Hepatocyte (in vitro differentiated cells): ENCODE data around the gene MACROD2. TPM values are rescaled to one million over a fixed set of nuclear protein-coding genes. Genes with fewer than 3 reads are reported as not detected.

ENCODE experiments used
- DNase-seq: peaks from one replicate; pipeline ENCODE4 v3.0.0-alpha.2; 2016; ENCODE audit warnings: low spot score
- H2AFZ ChIP-seq: fragments of 200-600 bp; sonication (generic); 2 replicates; pipeline ENCODE4 v1.6.0; 2016; ENCODE audit warnings: antibody characterized with exemption, mild to moderate bottlenecking
- H3K27ac ChIP-seq: fragments of 200-600 bp; sonication (generic); 2 replicates; pipeline ENCODE4 v1.5.1; 2016; ENCODE audit warnings: mild to moderate bottlenecking
- H3K27me3 ChIP-seq: fragments of 200-600 bp; sonication (generic); 2 replicates; pipeline ENCODE4 v1.6.1; 2016
- H3K36me3 ChIP-seq: fragments of 200-600 bp; sonication (generic); replicated peaks from 2 replicates; pipeline ENCODE4 v1.5.1; 2016; ENCODE audit warnings: low read depth; ENCODE audit not compliant: insufficient read depth
- H3K4me1 ChIP-seq: fragments of 200-600 bp; sonication (generic); 2 replicates; pipeline ENCODE4 v1.5.1; 2016; ENCODE audit warnings: mild to moderate bottlenecking, moderate library complexity; ENCODE audit not compliant: insufficient read depth
- H3K4me2 ChIP-seq: fragments of 200-600 bp; sonication (generic); 2 replicates; pipeline ENCODE4 v1.6.0; 2016
- H3K4me3 ChIP-seq: fragments of 200-600 bp; sonication (generic); 2 replicates; pipeline ENCODE4 v1.5.1; 2016; ENCODE audit warnings: mild to moderate bottlenecking
- H3K79me2 ChIP-seq: fragments of 200-600 bp; sonication (generic); 2 replicates; pipeline ENCODE4 v1.6.0; 2017; ENCODE audit warnings: mild to moderate bottlenecking
- H3K9me2 ChIP-seq: fragments of 200-600 bp; sonication (generic); replicated peaks from 2 replicates; pipeline ENCODE4 v1.6.0; 2017; ENCODE audit warnings: mild to moderate bottlenecking; ENCODE audit not compliant: insufficient read depth
- H3K9me3 ChIP-seq: fragments of 200-600 bp; sonication (generic); 2 replicates; pipeline ENCODE4 v1.5.1; 2016; ENCODE audit warnings: low read depth, mild to moderate bottlenecking
- H4K20me1 ChIP-seq: fragments of 200-600 bp; sonication (generic); 2 replicates; pipeline ENCODE4 v1.6.0; 2016; ENCODE audit warnings: mild to moderate bottlenecking; ENCODE audit not compliant: insufficient read depth, poor library complexity, severe bottlenecking
- EZH2 ChIP-seq: fragments of 200-600 bp; sonication (generic); IDR thresholded peaks from 2 replicates; pipeline ENCODE4 v1.6.1; 2016; ENCODE audit warnings: antibody characterized with exemption, mild to moderate bottlenecking, borderline replicate concordance
- EZH2phosphoT487 ChIP-seq: fragments of 200-600 bp; sonication (generic); IDR thresholded peaks from one replicate; pipeline ENCODE4 v1.6.1; 2018; ENCODE audit warnings: antibody characterized with exemption, mild to moderate bottlenecking, low read depth, moderate library complexity; ENCODE audit not compliant: unreplicated experiment, severe bottlenecking
- WGBS: methylation state at CpG from one replicate; pipeline ENCODE4 v1.1.6; 2016; ENCODE audit warnings: low lambda C conversion rate; ENCODE audit errors: missing lambda C conversion rate; 5-methylcytosine and 5-hydroxymethylcytosine counted together
- polyA plus RNA-seq: library from polyadenylated mRNA; unstranded; fragments of >200 nt; fragmentation: Nextera tagmentation; extraction: Ambion mirVana; gene quantifications from 2 replicates; pipeline ENCODE4 v1.2.1, GENCODE V29; 2016
- total RNA-seq: library from RNA; depleted of rRNA; stranded (reverse); fragments of >200 nt; gene quantifications from 2 replicates; pipeline ENCODE4 v1.2.3, GENCODE V29; 2014
- TF ChIP-seq, protein P1 (sequence below): fragments of 200-600 bp; sonication (generic); IDR thresholded peaks from 2 replicates; pipeline ENCODE4 v1.5.1; 2016; ENCODE audit warnings: antibody characterized with exemption, mild to moderate bottlenecking; ENCODE audit not compliant: poor library complexity

Gene MACROD2
- total and polyA plus RNA-seq, 2 experiments from 2014 or later, result 2.4 to 3.1 TPM

GRCh38 chr20:15302075-15302474 lies 1306.8 kb downstream of the MACROD2 start:
- WGBS, result 94% methylated on average over 5 of the region's 5 CpGs
- Histone ChIP-seq H3K27ac (no peak overlapping the region), H3K4me2 (no peak overlapping the region), H3K9me2 (no peaks in the 10 kb centered on the region), H2AFZ (no peak overlapping the region), H4K20me1 (no peaks in the 10 kb centered on the region), H3K4me1 (no peaks in the 10 kb centered on the region), H3K4me3 (no peak overlapping the region), H3K79me2 (no peaks in the 10 kb centered on the region), H3K27me3 (no peaks in the 10 kb centered on the region), H3K36me3 (no peaks in the 10 kb centered on the region), H3K9me3 (no peaks in the 10 kb centered on the region)
- TF ChIP-seq, protein P1, sequence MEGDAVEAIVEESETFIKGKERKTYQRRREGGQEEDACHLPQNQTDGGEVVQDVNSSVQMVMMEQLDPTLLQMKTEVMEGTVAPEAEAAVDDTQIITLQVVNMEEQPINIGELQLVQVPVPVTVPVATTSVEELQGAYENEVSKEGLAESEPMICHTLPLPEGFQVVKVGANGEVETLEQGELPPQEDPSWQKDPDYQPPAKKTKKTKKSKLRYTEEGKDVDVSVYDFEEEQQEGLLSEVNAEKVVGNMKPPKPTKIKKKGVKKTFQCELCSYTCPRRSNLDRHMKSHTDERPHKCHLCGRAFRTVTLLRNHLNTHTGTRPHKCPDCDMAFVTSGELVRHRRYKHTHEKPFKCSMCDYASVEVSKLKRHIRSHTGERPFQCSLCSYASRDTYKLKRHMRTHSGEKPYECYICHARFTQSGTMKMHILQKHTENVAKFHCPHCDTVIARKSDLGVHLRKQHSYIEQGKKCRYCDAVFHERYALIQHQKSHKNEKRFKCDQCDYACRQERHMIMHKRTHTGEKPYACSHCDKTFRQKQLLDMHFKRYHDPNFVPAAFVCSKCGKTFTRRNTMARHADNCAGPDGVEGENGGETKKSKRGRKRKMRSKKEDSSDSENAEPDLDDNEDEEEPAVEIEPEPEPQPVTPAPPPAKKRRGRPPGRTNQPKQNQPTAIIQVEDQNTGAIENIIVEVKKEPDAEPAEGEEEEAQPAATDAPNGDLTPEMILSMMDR, result no peak
- TF ChIP-seq EZH2 (no peak), EZH2phosphoT487 (no peak)
- DNase-seq, result no peak

DNA sequence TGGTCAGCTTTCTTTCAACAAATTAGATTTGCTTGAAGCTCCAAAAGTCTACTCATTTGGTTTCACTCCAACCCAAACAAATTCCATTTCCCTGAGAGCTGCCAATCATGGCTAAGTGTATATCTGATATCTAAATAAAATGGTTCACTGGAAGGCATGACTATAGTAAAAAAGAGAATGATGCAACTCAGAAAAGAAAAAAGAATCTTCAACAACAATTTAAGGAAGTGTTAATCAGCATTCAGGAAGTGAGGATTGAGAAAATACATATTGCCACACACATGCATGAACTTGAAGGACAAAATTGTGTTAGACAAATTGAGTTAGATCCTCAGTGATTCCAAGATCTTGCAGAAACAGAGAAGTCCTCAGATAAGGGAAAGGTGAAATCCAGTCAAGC lies 1315.0 kb downstream of the MACROD2 start:
- H3K9me3 ChIP-seq, result no peaks in the 10 kb centered on the region
- no peak overlapping the region for H3K4me3 ChIP-seq
- TF ChIP-seq, protein P1, result no peak
- no peak for TF ChIP-seq EZH2
- TF ChIP-seq EZH2phosphoT487, result no peak
- no peak overlapping the region for H3K27ac ChIP-seq
- H4K20me1 ChIP-seq, result no peaks in the 10 kb centered on the region
- H2AFZ ChIP-seq, result no peak overlapping the region
- H3K79me2 ChIP-seq, result no peaks in the 10 kb centered on the region
- no peak overlapping the region for H3K4me2 ChIP-seq
- H3K27me3 ChIP-seq, result no peaks in the 10 kb centered on the region
- no peaks in the 10 kb centered on the region for H3K4me1 ChIP-seq
- DNase-seq, result no peak
- no peaks in the 10 kb centered on the region for H3K9me2 ChIP-seq
- H3K36me3 ChIP-seq, result no peaks in the 10 kb centered on the region

GRCh38 chr20:15316556-15316955 lies 1321.2 kb downstream of the MACROD2 start:
- Histone ChIP-seq H4K20me1 (no peaks in the 10 kb centered on the region), H3K27ac (no peak overlapping the region), H2AFZ (no peak overlapping the region), H3K4me3 (no peak overlapping the region), H3K36me3 (no peaks in the 10 kb centered on the region), H3K9me2 (no peaks in the 10 kb centered on the region), H3K4me1 (no peaks in the 10 kb centered on the region), H3K79me2 (no peaks in the 10 kb centered on the region), H3K4me2 (no peak overlapping the region), H3K9me3 (no peaks in the 10 kb centered on the region), H3K27me3 (no peaks in the 10 kb centered on the region)
- TF ChIP-seq, protein P1, result no peak
- 86% methylated on average over 1 of the region's 1 CpG for WGBS
- no peak for DNase-seq

GRCh38 chr20:15317546-15318232 lies 1322.4 kb downstream of the MACROD2 start:
- H3K27me3 ChIP-seq, result no peaks in the 10 kb centered on the region
- no peak for TF ChIP-seq EZH2phosphoT487
- TF ChIP-seq, protein P1, result no peak
- TF ChIP-seq EZH2, result no peak
- H3K36me3 ChIP-seq, result no peaks in the 10 kb centered on the region
- 91% methylated on average over 2 of the region's 2 CpGs for WGBS
- no peaks in the 10 kb centered on the region for H3K79me2 ChIP-seq
- no peak overlapping the region for H2AFZ ChIP-seq
- H4K20me1 ChIP-seq, result no peaks in the 10 kb centered on the region
- H3K4me1 ChIP-seq, result no peaks in the 10 kb centered on the region
- no peaks in the 10 kb centered on the region for H3K9me3 ChIP-seq
- no peaks in the 10 kb centered on the region for H3K9me2 ChIP-seq
- H3K4me2 ChIP-seq, result no peak overlapping the region
- DNase-seq, result no peak
- H3K4me3 ChIP-seq, result no peak overlapping the region
- no peak overlapping the region for H3K27ac ChIP-seq
